HEK293 (cell line): Measurements from ENCODE around the gene ABHD13.

Experiments used
- CTCF ChIA-PET: fragments of 350-600 bp; formaldehyde crosslinking; extraction: SDS; loops from one replicate; lab custom pipeline; 2021; ENCODE audit warnings: antibody characterized with exemption; lab: Yijun Ruan, JAX
- POLR2A ChIA-PET: fragments of 300-600 bp; formaldehyde crosslinking; extraction: SDS; loops from one replicate; lab custom pipeline; 2020; ENCODE audit warnings: antibody characterized with exemption, inconsistent platforms; lab: Yijun Ruan, JAX
- H3K27ac ChIP-seq: fragments of 200-500 bp; sonication (Bioruptor generic); 2 replicates; pipeline ENCODE4 v1.5.1; 2014; ENCODE audit warnings: low read depth, low read length, control low read depth, inconsistent platforms; ENCODE audit errors: extremely low read depth
- H3K36me3 ChIP-seq, 2 experiments: fragments of 200-500 bp in 1 of 2; sonication (Bioruptor generic) in 1 of 2; 1 replicate in 1 of 2; 2 replicates in 1 of 2; pipeline ENCODE4 v1.5.1; 2014 to 2017; ENCODE audit warnings: inconsistent platforms in 2 of 2, low read length in 2 of 2; ENCODE audit not compliant: control insufficient read depth in 2 of 2, insufficient read depth in 1 of 2
- H3K4me1 ChIP-seq: fragments of 200-500 bp; sonication (Bioruptor generic); 2 replicates; pipeline ENCODE4 v1.5.1; 2014; ENCODE audit warnings: mild to moderate bottlenecking, low read length, inconsistent platforms; ENCODE audit not compliant: control insufficient read depth, insufficient read depth
- H3K4me3 ChIP-seq: 2 replicates; pipeline ENCODE4 v1.5.1; 2011; ENCODE audit warnings: low read depth, mild to moderate bottlenecking, control low read depth, low read length, moderate library complexity
- H3K9me3 ChIP-seq: fragments of 200-500 bp; sonication (Bioruptor generic); 2 replicates; pipeline ENCODE4 v1.5.1; 2014; ENCODE audit warnings: low read depth, low read length, inconsistent platforms; ENCODE audit not compliant: control insufficient read depth, insufficient read depth
- RBAK ChIP-seq: fragments of 450-650 bp; formaldehyde crosslinking; IDR thresholded peaks from 2 replicates; pipeline ENCODE4 v1.5.1; 2016; ENCODE audit warnings: missing biosample characterization, missing genetic modification characterization
- SP2 ChIP-seq: fragments of 450-650 bp; formaldehyde crosslinking; IDR thresholded peaks from 2 replicates; pipeline ENCODE4 v1.5.1; 2016; ENCODE audit warnings: missing biosample characterization, missing genetic modification characterization
- ZNF133 ChIP-seq: fragments of 450-650 bp; formaldehyde crosslinking; IDR thresholded peaks from 2 replicates; pipeline ENCODE4 v1.5.1; 2016; ENCODE audit warnings: missing biosample characterization, missing genetic modification characterization
- ZNF138 ChIP-seq: fragments of 450-650 bp; formaldehyde crosslinking; IDR thresholded peaks from 2 replicates; pipeline ENCODE4 v1.5.1; 2016; ENCODE audit warnings: missing biosample characterization, missing genetic modification characterization, borderline replicate concordance
- ZNF175 ChIP-seq: fragments of 450-650 bp; formaldehyde crosslinking; IDR thresholded peaks from 2 replicates; pipeline ENCODE4 v1.5.1; 2016; ENCODE audit warnings: missing biosample characterization, missing genetic modification characterization
- ZNF2 ChIP-seq: fragments of 450-650 bp; formaldehyde crosslinking; IDR thresholded peaks from 2 replicates; pipeline ENCODE4 v1.5.1; 2016; ENCODE audit warnings: missing biosample characterization, missing genetic modification characterization
- ZNF239 ChIP-seq: fragments of 450-650 bp; formaldehyde crosslinking; IDR thresholded peaks from 2 replicates; pipeline ENCODE4 v1.5.1; 2016; ENCODE audit warnings: missing biosample characterization, missing genetic modification characterization
- ZNF274 ChIP-seq, 2 experiments: fragments of 200-500 bp in 1 of 2; fragments of 450-650 bp in 1 of 2; sonication (Bioruptor generic) in 1 of 2; formaldehyde crosslinking in 1 of 2; IDR thresholded peaks; 2 replicates each; pipeline versions ENCODE4 v1.5.1 to v1.6.1; 2014 to 2016; ENCODE audit warnings: borderline replicate concordance in 1 of 2, inconsistent platforms in 1 of 2, low read length in 1 of 2, missing biosample characterization in 1 of 2, missing genetic modification characterization in 1 of 2
- ZNF324 ChIP-seq: fragments of 450-650 bp; formaldehyde crosslinking; IDR thresholded peaks from 2 replicates; pipeline ENCODE4 v1.5.1; 2016; ENCODE audit warnings: missing biosample characterization, missing genetic modification characterization
- ZNF433 ChIP-seq: fragments of 450-650 bp; formaldehyde crosslinking; IDR thresholded peaks from 2 replicates; pipeline ENCODE4 v1.5.1; 2016; ENCODE audit warnings: missing biosample characterization, missing genetic modification characterization, low read depth
- ZNF501 ChIP-seq: fragments of 450-650 bp; formaldehyde crosslinking; IDR thresholded peaks from 2 replicates; pipeline ENCODE4 v1.5.1; 2016; ENCODE audit warnings: missing biosample characterization, missing genetic modification characterization
- ZNF629 ChIP-seq: fragments of 450-650 bp; formaldehyde crosslinking; IDR thresholded peaks from 2 replicates; pipeline ENCODE4 v1.5.1; 2017; ENCODE audit warnings: missing biosample characterization, missing genetic modification characterization
- ZNF654 ChIP-seq: fragments of 450-650 bp; formaldehyde crosslinking; IDR thresholded peaks from 2 replicates; pipeline ENCODE4 v1.5.1; 2016; ENCODE audit warnings: low read depth, missing biosample characterization, missing genetic modification characterization
- ZNF776 ChIP-seq: fragments of 450-650 bp; formaldehyde crosslinking; IDR thresholded peaks from 2 replicates; pipeline ENCODE4 v1.5.0; 2017; ENCODE audit warnings: missing biosample characterization, missing genetic modification characterization, borderline replicate concordance
- TF ChIP-seq, protein P1 (sequence below): fragments of 450-650 bp; formaldehyde crosslinking; IDR thresholded peaks from 2 replicates; pipeline ENCODE4 v1.5.1; 2016; ENCODE audit warnings: missing biosample characterization, missing genetic modification characterization
- TF ChIP-seq, protein P2 (sequence below): fragments of 450-650 bp; formaldehyde crosslinking; conservative IDR thresholded peaks from 2 replicates; pipeline ENCODE4 v1.5.1; 2016; ENCODE audit warnings: low read depth, missing biosample characterization, missing genetic modification characterization
- TF ChIP-seq, protein P3 (sequence below): IDR thresholded peaks from 2 replicates; pipeline ENCODE4 v1.6.1; 2011; ENCODE audit warnings: mild to moderate bottlenecking, low read depth, low read length, borderline replicate concordance

The ABHD13 gene

DNA sequence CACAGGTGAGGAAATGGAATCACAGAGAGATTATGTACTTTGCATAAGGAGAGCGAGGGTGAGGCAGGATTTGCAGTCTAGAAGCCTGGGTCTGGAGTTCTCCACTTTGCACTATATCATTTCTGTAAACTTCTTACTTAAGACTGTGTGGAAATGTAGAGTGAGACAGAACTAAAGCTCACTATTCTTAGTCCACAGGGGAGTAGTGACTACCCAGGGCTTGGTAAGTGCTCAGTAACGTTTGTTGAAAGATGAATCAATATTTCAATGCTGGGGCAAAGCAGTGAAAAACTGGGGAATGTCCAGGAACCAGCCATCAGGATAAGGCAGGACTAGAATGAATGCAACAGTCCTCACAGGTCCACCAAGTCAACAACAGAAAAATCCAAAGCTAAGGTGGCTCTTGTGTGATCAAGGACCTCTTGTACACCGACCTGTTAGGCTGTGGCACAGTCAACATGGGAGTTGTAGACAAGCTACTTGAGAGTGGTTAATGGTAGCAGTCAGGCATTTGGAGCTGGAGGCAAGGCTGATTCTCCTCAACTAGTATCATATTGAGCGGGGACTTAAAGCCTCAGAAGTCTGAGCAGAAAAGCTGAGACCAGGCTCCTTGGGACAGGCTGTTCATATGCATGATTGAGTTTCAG is 50.4 kb downstream of the ABHD13 start:
- POLR2A ChIA-PET = no interaction called here
- CTCF ChIA-PET = no interaction called here
- H3K36me3 ChIP-seq = no peaks in the 10 kb centered on the region
- TF ChIP-seq ZNF274 (IDR thresholded peaks at IDR 0.05; ENCODE audit: low read length) = no peak
- no peak for TF ChIP-seq ZNF274 (tag by site-specific recombination; IDR thresholded peaks at IDR 0.05; ENCODE audit: borderline replicate concordance)
- TF ChIP-seq RBAK (tag by site-specific recombination) = no peak
- TF ChIP-seq ZNF433 (tag by site-specific recombination) = no peak
- TF ChIP-seq ZNF501 (tag by site-specific recombination) = no peak
- no peak for TF ChIP-seq ZNF629 (tag by site-specific recombination)
- no peak for TF ChIP-seq ZNF654 (tag by site-specific recombination)
- TF ChIP-seq, protein P1, sequence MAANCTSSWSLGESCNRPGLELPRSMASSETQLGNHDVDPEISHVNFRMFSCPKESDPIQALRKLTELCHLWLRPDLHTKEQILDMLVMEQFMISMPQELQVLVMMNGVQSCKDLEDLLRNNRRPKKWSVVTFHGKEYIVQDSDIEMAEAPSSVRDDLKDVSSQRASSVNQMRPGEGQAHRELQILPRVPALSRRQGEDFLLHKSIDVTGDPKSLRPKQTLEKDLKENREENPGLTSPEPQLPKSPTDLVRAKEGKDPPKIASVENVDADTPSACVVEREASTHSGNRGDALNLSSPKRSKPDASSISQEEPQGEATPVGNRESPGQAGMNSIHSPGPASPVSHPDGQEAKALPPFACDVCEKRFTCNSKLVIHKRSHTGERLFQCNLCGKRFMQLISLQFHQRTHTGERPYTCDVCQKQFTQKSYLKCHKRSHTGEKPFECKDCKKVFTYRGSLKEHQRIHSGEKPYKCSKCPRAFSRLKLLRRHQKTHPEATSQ (tag by site-specific recombination) = no peak
- TF ChIP-seq ZNF133 (tag by site-specific recombination) = no peak
- TF ChIP-seq, protein P2, sequence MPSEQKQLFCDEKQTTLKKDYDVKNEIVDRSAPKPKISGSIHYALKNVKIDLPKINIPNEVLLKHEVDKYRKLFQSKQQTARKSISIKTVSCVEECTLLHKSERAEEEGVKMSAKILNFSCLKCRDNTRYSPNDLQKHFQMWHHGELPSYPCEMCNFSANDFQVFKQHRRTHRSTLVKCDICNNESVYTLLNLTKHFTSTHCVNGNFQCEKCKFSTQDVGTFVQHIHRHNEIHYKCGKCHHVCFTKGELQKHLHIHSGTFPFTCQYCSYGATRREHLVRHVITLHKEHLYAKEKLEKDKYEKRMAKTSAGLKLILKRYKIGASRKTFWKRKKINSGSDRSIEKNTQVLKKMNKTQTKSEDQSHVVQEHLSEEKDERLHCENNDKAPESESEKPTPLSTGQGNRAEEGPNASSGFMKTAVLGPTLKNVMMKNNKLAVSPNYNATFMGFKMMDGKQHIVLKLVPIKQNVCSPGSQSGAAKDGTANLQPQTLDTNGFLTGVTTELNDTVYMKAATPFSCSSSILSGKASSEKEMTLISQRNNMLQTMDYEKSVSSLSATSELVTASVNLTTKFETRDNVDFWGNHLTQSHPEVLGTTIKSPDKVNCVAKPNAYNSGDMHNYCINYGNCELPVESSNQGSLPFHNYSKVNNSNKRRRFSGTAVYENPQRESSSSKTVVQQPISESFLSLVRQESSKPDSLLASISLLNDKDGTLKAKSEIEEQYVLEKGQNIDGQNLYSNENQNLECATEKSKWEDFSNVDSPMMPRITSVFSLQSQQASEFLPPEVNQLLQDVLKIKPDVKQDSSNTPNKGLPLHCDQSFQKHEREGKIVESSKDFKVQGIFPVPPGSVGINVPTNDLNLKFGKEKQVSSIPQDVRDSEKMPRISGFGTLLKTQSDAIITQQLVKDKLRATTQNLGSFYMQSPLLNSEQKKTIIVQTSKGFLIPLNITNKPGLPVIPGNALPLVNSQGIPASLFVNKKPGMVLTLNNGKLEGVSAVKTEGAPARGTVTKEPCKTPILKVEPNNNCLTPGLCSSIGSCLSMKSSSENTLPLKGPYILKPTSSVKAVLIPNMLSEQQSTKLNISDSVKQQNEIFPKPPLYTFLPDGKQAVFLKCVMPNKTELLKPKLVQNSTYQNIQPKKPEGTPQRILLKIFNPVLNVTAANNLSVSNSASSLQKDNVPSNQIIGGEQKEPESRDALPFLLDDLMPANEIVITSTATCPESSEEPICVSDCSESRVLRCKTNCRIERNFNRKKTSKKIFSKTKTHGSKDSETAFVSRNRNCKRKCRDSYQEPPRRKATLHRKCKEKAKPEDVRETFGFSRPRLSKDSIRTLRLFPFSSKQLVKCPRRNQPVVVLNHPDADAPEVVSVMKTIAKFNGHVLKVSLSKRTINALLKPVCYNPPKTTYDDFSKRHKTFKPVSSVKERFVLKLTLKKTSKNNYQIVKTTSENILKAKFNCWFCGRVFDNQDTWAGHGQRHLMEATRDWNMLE (tag by site-specific recombination) = no peak
- no peak for TF ChIP-seq ZNF138 (tag by site-specific recombination)
- no peak for TF ChIP-seq ZNF324 (tag by site-specific recombination)
- TF ChIP-seq, protein P3, sequence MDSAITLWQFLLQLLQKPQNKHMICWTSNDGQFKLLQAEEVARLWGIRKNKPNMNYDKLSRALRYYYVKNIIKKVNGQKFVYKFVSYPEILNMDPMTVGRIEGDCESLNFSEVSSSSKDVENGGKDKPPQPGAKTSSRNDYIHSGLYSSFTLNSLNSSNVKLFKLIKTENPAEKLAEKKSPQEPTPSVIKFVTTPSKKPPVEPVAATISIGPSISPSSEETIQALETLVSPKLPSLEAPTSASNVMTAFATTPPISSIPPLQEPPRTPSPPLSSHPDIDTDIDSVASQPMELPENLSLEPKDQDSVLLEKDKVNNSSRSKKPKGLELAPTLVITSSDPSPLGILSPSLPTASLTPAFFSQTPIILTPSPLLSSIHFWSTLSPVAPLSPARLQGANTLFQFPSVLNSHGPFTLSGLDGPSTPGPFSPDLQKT = no peak
- TF ChIP-seq ZNF2 (tag by site-specific recombination) = no peak
- no peak for TF ChIP-seq ZNF175 (tag by site-specific recombination)
- no peak for TF ChIP-seq ZNF776 (tag by site-specific recombination)
- no peak for TF ChIP-seq SP2 (tag by site-specific recombination)
- no peak for TF ChIP-seq ZNF239 (tag by site-specific recombination)
- no peak overlapping the region for H3K4me3 ChIP-seq
- no peaks in the 10 kb centered on the region for H3K4me1 ChIP-seq
- H3K9me3 ChIP-seq = no peaks in the 10 kb centered on the region
- no peak overlapping the region for H3K27ac ChIP-seq
